Astrocyte (in vitro differentiated cells and primary cell): ENCODE data around the gene MT1X. TPM values are rescaled to one million over a fixed set of nuclear protein-coding genes. Genes with fewer than 3 reads are reported as not detected.

Source experiments
- DNase-seq: peaks from one replicate; pipeline ENCODE4 v3.0.0-alpha.2; 2010; ENCODE audit warnings: low read depth
- FAIRE-seq: peaks from 2 replicates; lab custom pipeline; 2011; peaks lifted over from hg19 to GRCh38; lab: Jason Lieb, UNC
- H2AFZ ChIP-seq: 2 replicates; pipeline ENCODE4 v1.6.0; 2012; ENCODE audit warnings: low read depth, low read length, inconsistent platforms
- H3K27ac ChIP-seq: 2 replicates; pipeline ENCODE4 v1.5.1; 2011; ENCODE audit warnings: low read depth, low read length, inconsistent platforms
- H3K27me3 ChIP-seq: 2 replicates; pipeline ENCODE4 v1.6.0; 2011; ENCODE audit warnings: low read length, inconsistent platforms; ENCODE audit not compliant: insufficient read depth
- H3K36me3 ChIP-seq: 2 replicates; pipeline ENCODE4 v1.5.1; 2011; ENCODE audit warnings: low read length, inconsistent platforms; ENCODE audit not compliant: insufficient read depth
- H3K4me1 ChIP-seq: 2 replicates; pipeline ENCODE4 v1.5.1; 2011; ENCODE audit warnings: low read length, inconsistent platforms; ENCODE audit not compliant: insufficient read depth
- H3K4me2 ChIP-seq: 2 replicates; pipeline ENCODE4 v1.6.0; 2012; ENCODE audit warnings: low read length, inconsistent platforms
- H3K4me3 ChIP-seq: 2 replicates; pipeline ENCODE4 v1.5.1; 2011; ENCODE audit warnings: low read depth, mild to moderate bottlenecking, low read length, inconsistent platforms; ENCODE audit not compliant: insufficient read depth
- H3K79me2 ChIP-seq: 2 replicates; pipeline ENCODE4 v1.6.0; 2012; ENCODE audit warnings: mild to moderate bottlenecking, low read length, inconsistent platforms; ENCODE audit not compliant: insufficient read depth
- H3K9ac ChIP-seq: 2 replicates; pipeline ENCODE4 v1.6.0; 2012; ENCODE audit warnings: mild to moderate bottlenecking, low read length, inconsistent platforms
- H3K9me3 ChIP-seq: 2 replicates; pipeline ENCODE4 v1.5.1; 2012; ENCODE audit warnings: low read depth, mild to moderate bottlenecking, low read length, inconsistent platforms; ENCODE audit not compliant: insufficient read depth
- H4K20me1 ChIP-seq: 2 replicates; pipeline ENCODE4 v1.6.0; 2012; ENCODE audit warnings: low read length, inconsistent platforms; ENCODE audit not compliant: insufficient read depth
- H3K27ac Mint-ChIP-seq: one replicate; pipeline ENCODE4 v1.8.0; 2021; ENCODE audit warnings: mild to moderate bottlenecking, mixed read lengths; ENCODE audit not compliant: unreplicated experiment
- H3K27me3 Mint-ChIP-seq: one replicate; pipeline ENCODE4 v1.8.0; 2021; ENCODE audit warnings: low read depth, mixed read lengths; ENCODE audit not compliant: unreplicated experiment
- H3K36me3 Mint-ChIP-seq: one replicate; pipeline ENCODE4 v1.8.0; 2021; ENCODE audit warnings: low read depth, mixed read lengths; ENCODE audit not compliant: unreplicated experiment
- H3K4me1 Mint-ChIP-seq: one replicate; pipeline ENCODE4 v1.8.0; 2021; ENCODE audit warnings: low read depth, mixed read lengths; ENCODE audit not compliant: unreplicated experiment
- H3K4me3 Mint-ChIP-seq: one replicate; pipeline ENCODE4 v1.8.0; 2021; ENCODE audit warnings: mild to moderate bottlenecking, moderate library complexity, mixed read lengths; ENCODE audit not compliant: unreplicated experiment
- H3K9me3 Mint-ChIP-seq: one replicate; pipeline ENCODE4 v1.8.0; 2021; ENCODE audit warnings: mild to moderate bottlenecking, mixed read lengths; ENCODE audit not compliant: unreplicated experiment
- EZH2 ChIP-seq: IDR thresholded peaks from 2 replicates; pipeline ENCODE4 v1.6.1; 2012; ENCODE audit warnings: mild to moderate bottlenecking, low read length, inconsistent platforms; ENCODE audit not compliant: insufficient read depth
- total RNA-seq: library from RNA; stranded (reverse); gene quantifications from 2 replicates; pipeline ENCODE4 v1.2.1, GENCODE V29; 2021
- TF ChIP-seq, protein P1 (sequence below): IDR thresholded peaks from 2 replicates; pipeline ENCODE4 v1.5.1; 2011; ENCODE audit warnings: low read depth, mild to moderate bottlenecking, inconsistent platforms, low read length, moderate library complexity; ENCODE audit not compliant: insufficient read depth

MT1X gene
- total RNA-seq, 1 donor from 2014 or later = 7.0 TPM

DNA sequence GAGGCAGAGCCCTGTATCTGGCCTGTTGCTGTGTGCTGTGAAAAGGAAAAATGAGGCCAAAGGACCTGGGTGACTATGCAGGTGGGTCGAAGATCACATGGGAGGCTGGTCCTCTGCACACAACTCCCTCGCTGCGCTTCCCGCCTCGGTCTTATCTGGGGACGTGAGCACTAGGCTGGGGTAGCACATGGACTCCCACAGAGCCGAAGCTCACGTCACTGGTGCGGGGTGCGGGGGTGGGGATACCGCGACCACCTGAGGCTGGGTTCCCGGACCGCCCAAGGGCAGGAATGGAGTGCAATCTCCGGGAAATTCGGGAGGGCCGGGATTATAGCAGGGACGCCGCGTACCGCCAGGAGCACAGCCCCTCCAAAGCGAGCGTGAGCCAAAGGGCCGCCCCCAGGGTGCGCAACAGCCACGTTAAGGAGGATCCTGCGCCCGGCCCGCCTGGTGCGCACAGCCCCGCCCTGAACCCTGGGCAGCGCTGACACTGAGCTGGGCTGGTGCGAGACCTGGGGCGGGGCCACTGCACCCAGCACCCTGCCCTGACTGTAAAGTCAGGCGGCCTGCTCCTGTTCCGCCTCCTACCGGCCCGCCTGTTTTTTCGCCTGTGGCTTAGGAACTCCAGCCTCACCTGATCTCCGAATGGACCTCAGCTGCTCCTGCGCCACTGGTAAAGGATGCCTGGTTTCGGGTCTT lies 39.0 kb upstream of the MT1X start:
- DNase-seq (peak; percentile 17), FAIRE-seq (no peak)
- peaks cover 91% of the 10 kb centered on the region for H3K27me3 Mint-ChIP-seq

DNA sequence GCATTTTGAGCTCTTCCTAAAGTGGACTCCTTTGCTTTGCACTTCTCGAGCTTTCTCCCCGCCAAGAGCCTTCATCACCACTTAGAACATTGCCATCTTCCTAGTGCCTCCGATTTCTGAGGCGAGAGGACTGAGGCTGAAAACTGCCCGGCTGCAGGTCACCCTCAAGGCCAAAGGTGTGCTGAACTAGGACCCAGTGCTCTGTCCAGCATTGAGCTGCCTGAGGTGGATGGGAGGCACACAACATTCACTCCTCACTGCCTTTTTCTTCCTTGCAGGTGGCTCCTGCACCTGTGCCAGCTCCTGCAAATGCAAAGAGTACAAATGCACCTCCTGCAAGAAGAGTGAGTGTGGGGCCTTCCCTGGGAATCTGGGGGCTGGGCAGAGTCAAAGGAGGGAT lies 38.4 kb upstream of the MT1X start:
- no peak overlapping the region for H3K4me3 Mint-ChIP-seq
- H4K20me1 ChIP-seq = no peaks in the 10 kb centered on the region
- H3K9me3 Mint-ChIP-seq = no peaks in the 10 kb centered on the region
- no peaks in the 10 kb centered on the region for H3K36me3 ChIP-seq
- DNase-seq (no peak), FAIRE-seq (no peak)
- no peak overlapping the region for H3K4me3 ChIP-seq
- H3K36me3 Mint-ChIP-seq = no peaks in the 10 kb centered on the region
- H3K27me3 ChIP-seq = peaks cover 100% of the 10 kb centered on the region
- H2AFZ ChIP-seq = no peak overlapping the region
- TF ChIP-seq EZH2 = no peak
- TF ChIP-seq, protein P1, sequence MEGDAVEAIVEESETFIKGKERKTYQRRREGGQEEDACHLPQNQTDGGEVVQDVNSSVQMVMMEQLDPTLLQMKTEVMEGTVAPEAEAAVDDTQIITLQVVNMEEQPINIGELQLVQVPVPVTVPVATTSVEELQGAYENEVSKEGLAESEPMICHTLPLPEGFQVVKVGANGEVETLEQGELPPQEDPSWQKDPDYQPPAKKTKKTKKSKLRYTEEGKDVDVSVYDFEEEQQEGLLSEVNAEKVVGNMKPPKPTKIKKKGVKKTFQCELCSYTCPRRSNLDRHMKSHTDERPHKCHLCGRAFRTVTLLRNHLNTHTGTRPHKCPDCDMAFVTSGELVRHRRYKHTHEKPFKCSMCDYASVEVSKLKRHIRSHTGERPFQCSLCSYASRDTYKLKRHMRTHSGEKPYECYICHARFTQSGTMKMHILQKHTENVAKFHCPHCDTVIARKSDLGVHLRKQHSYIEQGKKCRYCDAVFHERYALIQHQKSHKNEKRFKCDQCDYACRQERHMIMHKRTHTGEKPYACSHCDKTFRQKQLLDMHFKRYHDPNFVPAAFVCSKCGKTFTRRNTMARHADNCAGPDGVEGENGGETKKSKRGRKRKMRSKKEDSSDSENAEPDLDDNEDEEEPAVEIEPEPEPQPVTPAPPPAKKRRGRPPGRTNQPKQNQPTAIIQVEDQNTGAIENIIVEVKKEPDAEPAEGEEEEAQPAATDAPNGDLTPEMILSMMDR = no peak
- H3K4me2 ChIP-seq = peak overlapping the region; percentile 61
- no peaks in the 10 kb centered on the region for H3K9me3 ChIP-seq
- H3K27ac Mint-ChIP-seq = no peak overlapping the region
- no peak overlapping the region for H3K27ac ChIP-seq
- H3K27me3 Mint-ChIP-seq = peaks cover 93% of the 10 kb centered on the region
- H3K4me1 Mint-ChIP-seq = no peaks in the 10 kb centered on the region
- H3K9ac ChIP-seq = no peak overlapping the region
- no peaks in the 10 kb centered on the region for H3K79me2 ChIP-seq
- peaks cover 9% of the 10 kb centered on the region for H3K4me1 ChIP-seq

More for the DNA sequence above, 39.0 kb upstream of the MT1X start:
- Histone ChIP-seq H4K20me1 (no peaks in the 10 kb centered on the region), H3K9ac (no peak overlapping the region), H2AFZ (peak overlapping the region; percentile 38), H3K27ac (no peak overlapping the region), H3K4me3 (no peak overlapping the region), H3K4me1 (peaks cover 10% of the 10 kb centered on the region), H3K4me2 (peak overlapping the region; percentile 61), H3K9me3 (no peaks in the 10 kb centered on the region), H3K36me3 (no peaks in the 10 kb centered on the region), H3K27me3 (peaks cover 100% of the 10 kb centered on the region), H3K79me2 (no peaks in the 10 kb centered on the region)
- Mint-ChIP-seq H3K4me1 (no peaks in the 10 kb centered on the region), H3K27ac (no peak overlapping the region), H3K36me3 (no peaks in the 10 kb centered on the region), H3K9me3 (no peaks in the 10 kb centered on the region), H3K4me3 (no peak overlapping the region)
- peak; percentile 88 for TF ChIP-seq EZH2
- TF ChIP-seq, protein P1 = no peak

DNA sequence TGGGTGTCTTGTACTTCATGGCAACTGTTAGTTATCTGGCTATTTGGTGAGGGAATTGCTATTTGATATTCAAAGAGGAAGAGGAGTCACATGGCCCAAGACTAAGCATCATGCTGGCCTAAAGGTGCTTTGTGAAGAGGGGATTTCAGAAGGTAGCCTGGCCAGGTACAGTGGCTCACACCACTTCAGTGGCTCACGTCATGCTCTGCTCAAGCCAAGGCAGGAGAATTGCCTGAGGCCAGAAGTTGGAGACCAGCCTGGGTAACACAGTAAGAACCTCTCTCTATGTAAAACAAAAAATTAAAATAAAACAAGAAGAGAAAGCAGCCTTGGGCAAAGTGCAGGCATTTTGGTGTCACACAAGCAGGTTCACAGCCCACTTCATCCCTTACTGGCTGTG lies 37.0 kb upstream of the MT1X start:
- no peak for FAIRE-seq
- no peak overlapping the region for H3K4me3 Mint-ChIP-seq
- Histone ChIP-seq H3K4me2 (no peak overlapping the region), H3K4me3 (no peak overlapping the region), H3K4me1 (peaks cover 9% of the 10 kb centered on the region), H2AFZ (no peak overlapping the region), H3K36me3 (no peaks in the 10 kb centered on the region), H3K9ac (no peak overlapping the region), H3K79me2 (no peaks in the 10 kb centered on the region), H4K20me1 (no peaks in the 10 kb centered on the region), H3K27me3 (peaks cover 99% of the 10 kb centered on the region), H3K9me3 (no peaks in the 10 kb centered on the region), H3K27ac (no peak overlapping the region)
- H3K36me3 Mint-ChIP-seq = no peaks in the 10 kb centered on the region
- H3K4me1 Mint-ChIP-seq = no peaks in the 10 kb centered on the region
- DNase-seq = no peak
- no peak overlapping the region for H3K27ac Mint-ChIP-seq
- peaks cover 92% of the 10 kb centered on the region for H3K27me3 Mint-ChIP-seq
- TF ChIP-seq, protein P1 = no peak
- TF ChIP-seq EZH2 = no peak
- H3K9me3 Mint-ChIP-seq = no peaks in the 10 kb centered on the region
